Activated CD8-positive, alpha-beta memory T cell treated with anti-CD3 and anti-CD28 coated beads for 1 hour (primary cell): ENCODE data around the gene DENND11.
A peak's percentile ranks its signal among the peaks of the same experiment; 100 is the strongest.

Experiments
- DNase-seq, 2 donors: peaks; one replicate each; pipeline ENCODE4 v3.0.0-alpha.2; 2020; ENCODE audit warnings: low read depth in 1 of 2; ENCODE audit errors: extremely low read depth in 1 of 2

The DENND11 gene, protein sequence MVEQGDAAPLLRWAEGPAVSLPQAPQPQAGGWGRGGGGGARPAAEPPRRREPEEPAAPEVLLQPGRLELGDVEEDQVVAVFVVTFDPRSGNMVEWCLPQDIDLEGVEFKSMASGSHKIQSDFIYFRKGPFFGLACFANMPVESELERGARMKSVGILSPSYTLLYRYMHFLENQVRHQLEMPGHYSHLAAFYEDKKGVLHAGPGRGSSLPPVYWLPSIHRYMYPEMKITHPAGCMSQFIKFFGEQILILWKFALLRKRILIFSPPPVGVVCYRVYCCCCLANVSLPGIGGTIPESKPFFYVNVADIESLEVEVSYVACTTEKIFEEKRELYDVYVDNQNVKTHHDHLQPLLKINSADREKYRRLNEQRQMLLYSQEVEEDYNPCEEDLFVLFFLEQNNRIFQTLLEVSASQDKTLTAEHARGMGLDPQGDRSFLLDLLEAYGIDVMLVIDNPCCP

DNA sequence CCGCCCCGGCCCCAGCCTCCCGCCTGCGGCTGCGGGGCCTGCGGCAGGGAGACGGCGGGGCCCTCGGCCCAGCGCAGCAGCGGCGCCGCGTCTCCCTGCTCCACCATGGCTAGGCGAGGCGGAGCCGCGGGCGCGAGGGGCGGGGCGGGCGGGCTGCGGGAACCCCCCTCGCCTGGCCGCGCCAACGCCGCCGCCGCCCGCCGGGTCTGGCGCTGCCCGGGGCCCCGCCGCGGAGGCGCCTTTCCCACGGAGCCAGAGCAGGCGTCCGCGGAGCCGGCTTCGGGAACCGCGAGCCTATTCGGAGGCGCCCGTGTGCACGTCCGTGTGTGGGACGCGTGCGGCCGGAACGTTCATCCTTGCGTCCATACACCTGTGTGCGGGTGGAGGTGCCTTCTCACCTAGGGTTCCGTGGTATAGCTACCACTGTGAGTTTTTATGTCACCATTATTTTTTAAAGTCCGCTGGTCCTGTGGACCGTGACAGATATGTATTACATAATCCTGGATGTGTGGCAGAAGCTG is at the start of gene DENND11:
Gene DENND11, minus strand, starts transcription at position 120 of the 521 bp plus-strand sequence. Its CDS starts 13 bp downstream, at position 107.
- peak in 1 of 2 donors; percentile 47 for DNase-seq

DNA sequence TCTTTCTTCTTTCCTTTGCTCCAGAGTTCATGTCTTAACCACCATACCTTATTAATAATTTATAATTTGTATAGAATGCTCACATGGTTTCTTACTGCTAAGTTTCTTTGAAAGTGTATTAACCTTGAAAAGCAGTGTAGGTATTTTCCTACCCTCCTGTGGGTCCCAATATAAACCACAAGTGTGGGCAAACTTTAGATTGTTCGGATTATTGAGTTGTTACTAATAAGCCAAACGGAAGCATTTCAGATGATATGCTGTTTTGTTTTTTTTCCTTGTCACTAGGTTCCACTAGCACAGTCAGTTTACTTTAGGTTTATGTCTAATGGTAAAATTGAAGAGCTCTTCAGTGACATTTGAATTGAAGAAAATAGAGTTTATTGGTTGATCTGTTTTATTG is 46.4 kb upstream of the DENND11 start:
- DNase-seq: no peak

DNA sequence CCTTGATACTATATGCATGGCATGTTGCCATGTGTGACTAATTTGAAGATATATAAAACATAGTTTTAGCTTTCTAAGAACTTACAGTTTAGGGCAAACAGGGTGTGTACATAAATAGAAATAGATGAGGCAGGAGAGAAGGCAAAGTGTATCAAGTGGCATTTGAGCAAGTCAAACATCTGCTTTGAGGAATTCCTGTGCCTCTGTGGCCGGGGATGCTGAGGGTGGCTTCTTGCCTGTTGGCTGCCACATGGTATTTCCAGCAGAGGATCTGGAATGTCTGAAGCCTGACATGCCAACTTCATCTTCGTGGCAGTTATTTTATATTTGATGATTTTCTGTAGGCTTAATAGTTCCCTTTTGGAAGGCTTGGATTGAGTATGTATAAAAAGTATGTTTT is 42.2 kb upstream of the DENND11 start:
- DNase-seq: no peak

GRCh38 chr7:141742229-141742628 is 40.3 kb upstream of the DENND11 start:
- no peak for DNase-seq

DNA sequence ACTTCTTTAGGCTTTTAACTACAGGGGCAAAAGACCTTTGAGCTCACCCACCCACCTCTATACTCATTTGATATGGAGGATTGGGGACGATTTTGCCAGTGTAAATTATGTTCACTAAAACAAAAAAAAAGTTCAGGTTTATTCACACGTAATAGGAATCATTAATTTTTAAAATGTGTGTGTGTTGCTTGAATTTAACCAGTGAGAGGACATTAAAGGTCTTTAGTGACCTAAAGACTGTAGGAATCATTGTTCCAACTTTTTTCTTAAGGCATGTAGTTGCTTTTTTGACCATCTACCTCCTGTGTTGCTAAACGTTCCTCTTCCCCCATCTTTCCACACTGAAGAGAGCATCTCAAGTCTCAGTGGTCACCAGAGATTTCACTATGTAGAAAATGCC is 37.3 kb upstream of the DENND11 start:
- DNase-seq: no peak

DNA sequence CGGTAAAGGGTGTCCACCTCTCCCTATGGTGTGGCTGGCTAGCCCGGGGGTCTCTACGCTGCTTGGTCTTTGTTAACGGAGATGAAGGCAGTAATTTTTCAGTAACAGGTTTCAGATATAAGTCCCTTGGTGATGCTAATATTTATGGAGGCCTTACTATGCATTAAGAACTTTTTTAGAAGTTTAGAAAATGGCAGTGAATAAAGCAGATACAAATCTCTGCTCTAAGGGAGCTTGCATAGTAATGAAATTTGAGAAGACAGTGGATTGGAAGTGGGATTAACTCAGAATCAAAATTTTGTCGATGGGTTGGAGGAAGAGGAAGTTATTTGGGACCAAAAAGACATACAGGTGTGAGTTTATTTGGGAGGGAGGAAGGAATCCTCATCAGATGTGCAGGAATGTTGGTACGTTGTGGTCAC is 36.6 kb upstream of the DENND11 start:
- DNase-seq: no peak

DNA sequence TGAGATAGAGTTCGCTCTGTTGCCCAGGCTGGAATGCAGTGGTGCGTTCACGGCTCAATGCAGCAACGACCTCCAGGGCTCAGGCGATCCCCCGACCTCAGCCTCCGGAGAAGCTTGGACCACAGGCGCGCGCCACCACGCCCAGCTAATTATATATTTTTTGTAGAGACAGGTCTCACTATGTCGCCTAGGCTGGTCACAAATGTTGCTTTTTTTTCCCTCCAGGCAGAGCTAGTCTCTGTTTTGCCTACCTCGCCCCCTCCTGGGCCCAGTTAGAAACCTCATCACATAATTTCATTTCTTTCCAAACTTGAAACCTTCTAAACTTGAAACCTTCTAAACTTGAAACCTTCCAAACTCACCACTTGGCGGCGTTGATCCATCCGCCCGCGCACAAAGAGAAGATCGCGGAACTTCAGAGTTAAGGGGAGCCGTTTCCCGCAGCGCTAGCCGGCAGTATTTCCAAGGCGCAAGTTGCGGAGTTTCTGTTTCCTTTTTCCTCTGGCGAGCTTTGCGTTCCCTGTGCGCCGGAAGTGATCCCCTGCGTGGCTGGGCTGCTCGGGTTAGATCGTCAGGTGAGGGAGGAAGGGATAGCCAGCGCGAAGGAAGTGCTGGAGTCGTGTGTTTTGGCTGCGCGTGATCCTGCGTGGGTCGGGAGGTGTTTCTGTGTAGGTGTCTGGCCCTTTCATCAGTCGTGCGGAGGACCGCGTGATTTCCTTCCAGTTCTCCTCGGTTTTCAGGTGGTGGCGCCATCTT is 36.0 kb upstream of the DENND11 start, which contains the start of gene SSBP1:
Gene SSBP1, plus strand, starts transcription at position 523 of the 756 bp plus-strand sequence. CDS start 809 bp downstream, outside the sequence.
- peak; percentile 76 to 80 for DNase-seq

DNA sequence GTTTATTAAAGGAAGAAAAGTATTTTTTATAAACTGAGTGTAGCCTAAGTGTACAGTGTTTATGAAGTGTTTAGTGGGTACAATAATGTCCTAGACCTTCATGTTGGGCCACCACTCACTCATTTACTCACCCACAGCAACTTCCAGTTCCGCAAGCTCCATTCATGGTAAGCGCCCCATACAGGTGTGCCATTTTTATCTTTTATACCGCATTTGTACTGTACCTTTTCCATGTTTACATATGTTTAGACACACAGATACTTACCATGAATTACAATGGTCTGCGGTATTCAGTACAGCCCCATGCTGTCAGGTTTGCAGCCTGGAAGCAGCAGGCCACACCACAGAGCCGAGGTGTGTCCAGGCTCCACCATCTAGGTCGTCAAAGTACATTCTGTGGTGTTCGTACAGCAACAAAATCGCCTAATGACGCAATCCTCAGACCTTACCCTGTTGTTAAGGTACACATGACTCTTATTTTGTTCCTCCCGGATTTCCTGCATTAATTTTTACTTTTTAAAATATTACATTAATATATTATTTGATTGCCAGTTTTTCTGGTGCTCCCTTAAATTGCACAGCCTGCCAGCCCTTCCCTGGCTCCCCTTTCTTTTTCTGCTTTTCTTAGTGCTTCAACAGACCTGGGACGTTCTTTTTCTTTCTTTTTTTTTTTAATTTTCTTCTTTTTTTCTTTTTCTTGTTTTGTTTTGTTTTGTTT is 35.3 kb upstream of the DENND11 start:
- DNase-seq: no peak

GRCh38 chr7:141731476-141732149 is 29.6 kb upstream of the DENND11 start:
- DNase-seq: no peak

DNA sequence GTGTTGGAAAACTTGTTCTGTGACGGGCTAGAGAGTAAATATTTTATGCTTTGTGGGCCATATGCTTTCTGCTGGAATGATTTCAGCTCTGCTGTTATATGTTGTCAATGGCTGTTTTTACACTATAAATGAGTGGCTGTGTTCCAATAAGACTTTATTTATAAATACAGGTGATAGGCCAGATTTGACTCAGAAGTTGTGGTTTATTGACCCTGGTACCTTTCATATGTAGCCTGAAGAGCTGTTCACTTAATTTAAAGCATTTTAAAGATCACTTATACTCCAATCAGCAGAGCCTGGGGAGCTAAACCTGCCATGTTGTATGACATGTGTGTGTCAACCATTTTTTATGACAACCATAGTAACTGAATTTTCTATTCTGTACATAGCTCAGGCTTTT is 27.1 kb upstream of the DENND11 start:
- DNase-seq: no peak

DNA sequence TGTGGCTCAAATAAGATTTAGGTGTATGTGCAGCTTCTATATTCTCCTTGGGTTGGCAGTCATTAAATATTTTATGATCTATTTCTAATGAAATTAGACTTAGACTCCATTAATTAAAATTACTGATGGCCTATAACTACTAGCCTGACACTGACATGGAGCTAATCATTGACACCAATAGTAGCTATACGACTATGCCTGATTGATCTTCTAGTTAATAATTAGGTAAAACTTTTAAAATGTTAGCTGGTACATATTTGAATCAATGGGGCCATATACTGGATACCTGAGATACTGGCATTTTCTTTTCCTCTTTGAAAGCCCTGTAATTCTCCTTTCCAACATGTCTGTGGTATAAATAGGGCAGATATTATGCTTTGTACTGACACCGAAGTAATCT is 20.6 kb upstream of the DENND11 start:
- no peak for DNase-seq

DNA sequence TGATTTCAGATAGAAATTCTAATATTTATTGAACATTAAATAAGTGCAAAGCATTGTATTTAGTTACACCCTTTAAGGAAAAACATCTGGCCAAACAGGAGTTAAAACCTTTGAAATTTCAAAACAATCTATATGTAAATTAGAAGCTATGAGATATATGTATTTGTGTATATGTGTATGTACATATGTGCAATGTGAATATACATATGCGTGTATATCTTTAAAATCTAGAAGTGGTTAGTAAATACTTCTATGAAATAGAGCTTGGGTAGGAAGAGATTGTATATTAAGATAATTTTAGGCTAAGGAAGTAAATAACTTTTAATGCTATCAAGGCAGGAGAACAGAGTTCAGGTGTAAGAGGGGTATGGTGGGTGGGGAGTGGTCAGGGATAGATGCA is 15.5 kb upstream of the DENND11 start:
- DNase-seq: no peak

DNA sequence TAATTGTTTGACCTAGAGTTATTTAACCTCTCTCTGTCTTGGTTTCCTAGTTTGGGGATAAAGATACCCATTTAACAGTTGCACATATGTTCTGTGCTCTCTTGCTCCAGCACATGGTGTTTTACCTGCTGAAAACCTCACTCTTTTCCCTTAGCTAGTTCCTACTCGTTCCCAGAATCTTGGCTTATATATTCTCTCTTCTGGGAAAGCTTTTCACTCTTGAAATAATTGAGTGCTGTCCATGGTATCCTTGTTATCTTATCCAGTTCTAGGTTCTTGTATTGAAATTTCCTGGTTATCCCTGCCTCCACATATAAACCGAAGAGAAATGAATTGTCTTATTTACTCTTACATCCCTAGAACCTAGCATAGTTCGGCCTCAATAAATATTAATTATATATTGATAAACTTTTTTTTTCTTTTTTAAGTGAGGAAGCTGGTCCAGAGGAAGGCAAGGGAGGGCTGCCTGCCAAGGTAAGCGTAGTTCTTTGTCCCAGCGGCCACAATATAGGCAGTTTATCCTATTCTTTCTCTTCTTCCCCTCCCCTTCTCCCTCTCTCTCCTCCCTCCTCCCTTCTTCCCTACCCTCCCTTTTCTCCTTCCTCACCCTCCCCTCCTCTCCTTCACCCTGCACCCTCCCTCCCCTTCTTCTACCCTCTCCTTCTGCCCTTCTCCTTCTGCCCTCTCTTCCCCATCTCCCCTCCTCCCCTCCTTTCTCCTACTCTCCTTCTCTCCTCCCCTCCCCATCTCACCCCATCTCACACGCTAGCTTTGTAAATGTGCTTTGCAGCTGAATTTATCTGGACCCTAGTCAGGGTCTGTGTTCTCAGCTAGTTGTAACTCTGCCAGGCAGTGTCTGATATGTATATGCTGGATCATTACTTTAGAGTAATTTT is 14.1 kb upstream of the DENND11 start:
- no peak for DNase-seq

GRCh38 chr7:141715018-141715417 is 13.1 kb upstream of the DENND11 start:
- no peak for DNase-seq

DNA sequence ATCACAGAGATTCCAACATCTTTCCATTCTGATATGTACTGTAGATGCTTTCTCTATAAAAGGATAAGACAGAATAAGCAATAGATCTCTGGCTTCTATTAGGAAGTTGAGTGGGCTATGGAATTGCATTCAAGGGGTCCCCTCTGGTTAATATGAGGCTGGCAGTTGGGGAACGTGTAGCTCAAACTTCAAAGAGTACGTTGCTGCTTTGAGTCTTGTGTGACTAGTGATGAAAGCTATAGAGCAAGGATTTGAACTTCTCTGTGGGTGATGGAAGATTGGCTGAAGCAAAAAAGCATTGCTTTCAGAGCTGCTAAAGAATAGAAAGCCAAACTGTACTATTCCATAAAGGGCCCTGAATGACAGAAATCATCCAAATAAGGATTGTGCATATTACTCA is 12.6 kb upstream of the DENND11 start:
- no peak for DNase-seq

DNA sequence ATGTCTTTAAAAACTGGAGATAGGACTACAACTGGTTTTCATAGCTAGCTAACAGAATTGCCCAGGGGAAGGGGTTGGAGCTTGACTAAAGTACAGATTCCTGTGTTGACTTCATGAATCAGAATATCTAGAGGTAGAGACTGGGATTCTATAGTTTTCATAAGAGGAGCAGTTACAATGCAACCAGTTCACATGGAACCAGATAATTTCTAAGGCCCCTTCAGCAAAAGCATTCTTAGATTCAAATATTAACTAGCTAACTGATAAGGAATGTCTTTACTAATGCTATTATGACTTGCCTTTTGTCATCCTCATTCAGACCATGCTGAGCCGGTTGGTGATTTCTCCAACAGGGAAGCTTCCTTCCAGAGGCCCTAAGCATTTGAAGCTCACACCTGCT is 11.9 kb upstream of the DENND11 start:
- no peak for DNase-seq

DNA sequence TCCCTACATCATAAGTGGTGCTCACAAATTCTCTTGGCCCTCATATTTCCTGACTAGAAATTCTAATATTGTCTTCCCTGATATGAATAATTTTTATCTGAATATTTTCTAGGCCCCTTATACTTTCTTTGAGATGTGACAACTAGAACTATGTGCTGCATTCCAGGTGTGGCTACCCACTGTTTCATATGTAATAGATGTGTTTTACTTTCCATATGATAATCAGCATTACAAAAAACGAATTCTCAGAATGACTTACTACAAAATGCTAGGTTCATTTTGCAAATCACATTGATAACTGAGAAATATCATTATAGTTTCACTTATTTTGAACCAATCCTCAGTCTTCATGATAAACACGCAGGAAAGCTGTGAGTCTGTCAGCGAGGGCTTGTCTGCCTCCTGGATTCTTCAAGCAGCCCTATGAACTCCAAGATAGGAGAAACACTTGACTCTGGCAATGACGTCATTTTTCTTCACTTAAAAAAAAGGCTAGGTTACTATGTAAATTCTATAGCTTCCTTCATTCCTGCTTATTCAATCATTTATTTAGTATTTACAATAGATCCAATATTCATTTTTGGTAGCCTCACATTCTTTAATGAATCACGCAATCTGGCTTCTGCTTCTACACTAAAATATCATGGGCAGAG is 10.8 kb upstream of the DENND11 start:
- no peak for DNase-seq

GRCh38 chr7:141710301-141710700 is 8.3 kb upstream of the DENND11 start:
- no peak for DNase-seq

DNA sequence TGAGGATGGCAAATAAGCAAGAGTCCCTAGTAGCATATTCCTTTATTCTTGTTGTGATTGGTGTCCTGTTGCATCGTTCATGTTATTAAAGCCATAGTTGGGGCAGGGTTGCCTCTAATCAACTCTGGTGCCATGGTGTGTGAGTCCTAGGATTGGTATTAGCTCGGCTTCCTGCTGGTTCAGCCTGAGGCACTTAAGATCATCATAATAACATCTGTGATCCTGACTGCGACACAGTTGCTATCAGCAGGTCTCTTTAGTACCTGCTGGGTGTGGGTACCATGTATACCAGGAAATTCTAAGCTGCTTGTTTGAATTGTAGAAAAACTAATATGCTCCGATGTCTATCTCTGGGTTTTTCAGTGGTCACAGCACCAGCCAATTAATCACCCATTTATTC is 7.8 kb upstream of the DENND11 start:
- DNase-seq: no peak
